ENCODE data around the gene SLC37A2. TPM values are rescaled to one million over a fixed set of nuclear protein-coding genes. Genes with fewer than 3 reads are reported as not detected.

The SLC37A2 gene
- total and polyA plus RNA-seq, 2 of the 13 experiments (the other 11 are each of a cell fraction or from before 2014, with no cell fraction given) = 4.6 to 7.1 TPM

- TF ChIP-seq PAXIP1 (CRISPR knock-in tag; conservative IDR thresholded peaks at IDR 0.05) (no peak), NFYC (CRISPR knock-in tag; IDR thresholded peaks at IDR 0.05) (no peak), ZHX2 (IDR thresholded peaks at IDR 0.05; ENCODE audit: low read depth) (no peak), ZHX2 (CRISPR knock-in tag; IDR thresholded peaks at IDR 0.05; ENCODE audit: borderline replicate concordance) (no peak), ARNTL (CRISPR knock-in tag; IDR thresholded peaks at IDR 0.05) (no peak), HIC2 (CRISPR knock-in tag; IDR thresholded peaks at IDR 0.05; ENCODE audit: low read depth) (no peak; the same call in 1 of the 2 replicates), NR1H2 (CRISPR knock-in tag; IDR thresholded peaks at IDR 0.05; ENCODE audit: borderline replicate concordance, low read depth) (no peak), BRD4 (CRISPR knock-in tag; IDR thresholded peaks at IDR 0.05) (peak; percentile 51; the same call in 1 of the 2 replicates), HOXD1 (CRISPR knock-in tag; IDR thresholded peaks at IDR 0.05) (no peak; the same call in 1 of the 2 replicates), CTCF (CRISPR knock-in tag; IDR thresholded peaks at IDR 0.05) (peak; percentile 62), HNRNPLL (IDR thresholded peaks at IDR 0.05; ENCODE audit: low read depth, low read length, poor library complexity, severe bottlenecking) (peak; percentile 82), TFAP4 (IDR thresholded peaks at IDR 0.05; ENCODE audit: borderline replicate concordance, low read depth) (peak; percentile 17; the same call in 1 of the 2 replicates), REXO4 (CRISPR knock-in tag; IDR thresholded peaks at IDR 0.05; ENCODE audit: borderline replicate concordance) (no peak), ZNF30 (CRISPR knock-in tag; IDR thresholded peaks at IDR 0.05) (no peak)
Measured at GRCh38 chr11:125062931-125063428, at the start of gene SLC37A2 (continued).
